Astrocyte (in vitro differentiated cells and primary cell): ENCODE data around the gene TMC8. TPM values are rescaled to one million over a fixed set of nuclear protein-coding genes. Genes with fewer than 3 reads are reported as not detected.
A peak's percentile ranks its signal among the peaks of the same experiment; 100 is the strongest.

Source experiments
- DNase-seq: peaks from one replicate; pipeline ENCODE4 v3.0.0-alpha.2; 2010; ENCODE audit warnings: low read depth
- FAIRE-seq: peaks from 2 replicates; lab custom pipeline; 2011; peaks lifted over from hg19 to GRCh38; lab: Jason Lieb, UNC
- H2AFZ ChIP-seq: 2 replicates; pipeline ENCODE4 v1.6.0; 2012; ENCODE audit warnings: low read depth, low read length, inconsistent platforms
- H3K27ac ChIP-seq: 2 replicates; pipeline ENCODE4 v1.5.1; 2011; ENCODE audit warnings: low read depth, low read length, inconsistent platforms
- H3K27me3 ChIP-seq: 2 replicates; pipeline ENCODE4 v1.6.0; 2011; ENCODE audit warnings: low read length, inconsistent platforms; ENCODE audit not compliant: insufficient read depth
- H3K36me3 ChIP-seq: 2 replicates; pipeline ENCODE4 v1.5.1; 2011; ENCODE audit warnings: low read length, inconsistent platforms; ENCODE audit not compliant: insufficient read depth
- H3K4me1 ChIP-seq: 2 replicates; pipeline ENCODE4 v1.5.1; 2011; ENCODE audit warnings: low read length, inconsistent platforms; ENCODE audit not compliant: insufficient read depth
- H3K4me2 ChIP-seq: 2 replicates; pipeline ENCODE4 v1.6.0; 2012; ENCODE audit warnings: low read length, inconsistent platforms
- H3K4me3 ChIP-seq: 2 replicates; pipeline ENCODE4 v1.5.1; 2011; ENCODE audit warnings: low read depth, mild to moderate bottlenecking, low read length, inconsistent platforms; ENCODE audit not compliant: insufficient read depth
- H3K79me2 ChIP-seq: 2 replicates; pipeline ENCODE4 v1.6.0; 2012; ENCODE audit warnings: mild to moderate bottlenecking, low read length, inconsistent platforms; ENCODE audit not compliant: insufficient read depth
- H3K9ac ChIP-seq: 2 replicates; pipeline ENCODE4 v1.6.0; 2012; ENCODE audit warnings: mild to moderate bottlenecking, low read length, inconsistent platforms
- H3K9me3 ChIP-seq: 2 replicates; pipeline ENCODE4 v1.5.1; 2012; ENCODE audit warnings: low read depth, mild to moderate bottlenecking, low read length, inconsistent platforms; ENCODE audit not compliant: insufficient read depth
- H4K20me1 ChIP-seq: 2 replicates; pipeline ENCODE4 v1.6.0; 2012; ENCODE audit warnings: low read length, inconsistent platforms; ENCODE audit not compliant: insufficient read depth
- H3K27ac Mint-ChIP-seq: one replicate; pipeline ENCODE4 v1.8.0; 2021; ENCODE audit warnings: mild to moderate bottlenecking, mixed read lengths; ENCODE audit not compliant: unreplicated experiment
- H3K27me3 Mint-ChIP-seq: one replicate; pipeline ENCODE4 v1.8.0; 2021; ENCODE audit warnings: low read depth, mixed read lengths; ENCODE audit not compliant: unreplicated experiment
- H3K36me3 Mint-ChIP-seq: one replicate; pipeline ENCODE4 v1.8.0; 2021; ENCODE audit warnings: low read depth, mixed read lengths; ENCODE audit not compliant: unreplicated experiment
- H3K4me1 Mint-ChIP-seq: one replicate; pipeline ENCODE4 v1.8.0; 2021; ENCODE audit warnings: low read depth, mixed read lengths; ENCODE audit not compliant: unreplicated experiment
- H3K4me3 Mint-ChIP-seq: one replicate; pipeline ENCODE4 v1.8.0; 2021; ENCODE audit warnings: mild to moderate bottlenecking, moderate library complexity, mixed read lengths; ENCODE audit not compliant: unreplicated experiment
- H3K9me3 Mint-ChIP-seq: one replicate; pipeline ENCODE4 v1.8.0; 2021; ENCODE audit warnings: mild to moderate bottlenecking, mixed read lengths; ENCODE audit not compliant: unreplicated experiment
- EZH2 ChIP-seq: IDR thresholded peaks from 2 replicates; pipeline ENCODE4 v1.6.1; 2012; ENCODE audit warnings: mild to moderate bottlenecking, low read length, inconsistent platforms; ENCODE audit not compliant: insufficient read depth
- total RNA-seq: library from RNA; stranded (reverse); gene quantifications from 2 replicates; pipeline ENCODE4 v1.2.1, GENCODE V29; 2021
- TF ChIP-seq, protein P1 (sequence below): IDR thresholded peaks from 2 replicates; pipeline ENCODE4 v1.5.1; 2011; ENCODE audit warnings: low read depth, mild to moderate bottlenecking, inconsistent platforms, low read length, moderate library complexity; ENCODE audit not compliant: insufficient read depth

The TMC8 gene
- total RNA-seq, 1 donor from 2014 or later: 0.27 TPM

DNA sequence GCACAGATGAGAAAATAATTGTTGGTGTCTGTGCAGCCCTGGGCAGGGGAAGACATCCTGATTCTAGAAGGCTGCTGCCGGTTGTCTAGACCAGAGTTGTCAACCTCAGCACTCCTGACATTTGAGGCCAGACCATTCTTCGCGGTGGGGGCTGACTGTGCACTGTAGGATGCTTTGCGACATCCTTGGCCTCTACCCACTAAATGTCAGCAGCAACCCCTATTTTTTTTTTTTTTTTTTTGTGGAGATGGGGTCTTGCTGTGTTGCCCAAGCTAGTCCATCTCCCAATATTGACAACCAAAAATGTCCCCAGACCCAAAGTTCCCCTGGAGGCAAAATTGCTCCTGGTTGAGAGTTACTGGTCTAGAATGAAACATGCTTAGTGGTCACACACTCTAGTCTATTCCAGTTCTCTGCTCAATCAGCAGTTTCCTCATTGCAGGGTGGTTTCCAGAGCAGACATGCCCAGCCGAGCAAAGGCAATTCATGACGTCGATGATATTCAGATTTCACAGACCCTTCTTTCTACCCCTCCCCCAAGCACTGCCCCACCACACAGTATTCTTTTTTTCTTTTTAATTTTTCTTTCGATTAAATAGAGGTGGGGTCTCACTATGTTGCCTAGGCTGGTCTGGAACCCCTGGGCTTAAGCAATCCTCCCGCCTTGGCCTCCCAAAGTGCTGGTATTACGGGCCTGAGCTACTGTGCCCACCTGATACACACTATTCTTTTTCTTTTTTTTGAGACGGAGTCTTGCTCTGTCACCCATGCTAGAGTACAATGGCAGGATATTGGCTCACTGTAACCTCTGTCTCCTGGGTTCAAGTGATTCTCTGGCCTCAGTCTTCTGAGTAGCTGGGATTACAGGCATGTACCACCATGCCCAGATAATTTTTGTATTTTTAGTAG is 24.6 kb downstream of the TMC8 start:
- no peak overlapping the region for H3K27ac Mint-ChIP-seq
- H3K27me3 ChIP-seq: no peaks in the 10 kb centered on the region
- H3K79me2 ChIP-seq: no peaks in the 10 kb centered on the region
- peaks cover 17% of the 10 kb centered on the region for H3K4me1 Mint-ChIP-seq
- no peak overlapping the region for H3K4me2 ChIP-seq
- no peak overlapping the region for H2AFZ ChIP-seq
- H4K20me1 ChIP-seq: no peaks in the 10 kb centered on the region
- FAIRE-seq (no peak), DNase-seq (no peak)
- H3K9me3 Mint-ChIP-seq: no peaks in the 10 kb centered on the region
- no peaks in the 10 kb centered on the region for H3K27me3 Mint-ChIP-seq
- no peak overlapping the region for H3K27ac ChIP-seq
- no peak overlapping the region for H3K4me3 Mint-ChIP-seq
- no peaks in the 10 kb centered on the region for H3K36me3 ChIP-seq
- no peak overlapping the region for H3K4me3 ChIP-seq
- TF ChIP-seq EZH2: no peak
- TF ChIP-seq, protein P1, sequence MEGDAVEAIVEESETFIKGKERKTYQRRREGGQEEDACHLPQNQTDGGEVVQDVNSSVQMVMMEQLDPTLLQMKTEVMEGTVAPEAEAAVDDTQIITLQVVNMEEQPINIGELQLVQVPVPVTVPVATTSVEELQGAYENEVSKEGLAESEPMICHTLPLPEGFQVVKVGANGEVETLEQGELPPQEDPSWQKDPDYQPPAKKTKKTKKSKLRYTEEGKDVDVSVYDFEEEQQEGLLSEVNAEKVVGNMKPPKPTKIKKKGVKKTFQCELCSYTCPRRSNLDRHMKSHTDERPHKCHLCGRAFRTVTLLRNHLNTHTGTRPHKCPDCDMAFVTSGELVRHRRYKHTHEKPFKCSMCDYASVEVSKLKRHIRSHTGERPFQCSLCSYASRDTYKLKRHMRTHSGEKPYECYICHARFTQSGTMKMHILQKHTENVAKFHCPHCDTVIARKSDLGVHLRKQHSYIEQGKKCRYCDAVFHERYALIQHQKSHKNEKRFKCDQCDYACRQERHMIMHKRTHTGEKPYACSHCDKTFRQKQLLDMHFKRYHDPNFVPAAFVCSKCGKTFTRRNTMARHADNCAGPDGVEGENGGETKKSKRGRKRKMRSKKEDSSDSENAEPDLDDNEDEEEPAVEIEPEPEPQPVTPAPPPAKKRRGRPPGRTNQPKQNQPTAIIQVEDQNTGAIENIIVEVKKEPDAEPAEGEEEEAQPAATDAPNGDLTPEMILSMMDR: no peak
- no peaks in the 10 kb centered on the region for H3K4me1 ChIP-seq
- no peaks in the 10 kb centered on the region for H3K9me3 ChIP-seq
- H3K9ac ChIP-seq: no peak overlapping the region
- no peaks in the 10 kb centered on the region for H3K36me3 Mint-ChIP-seq

DNA sequence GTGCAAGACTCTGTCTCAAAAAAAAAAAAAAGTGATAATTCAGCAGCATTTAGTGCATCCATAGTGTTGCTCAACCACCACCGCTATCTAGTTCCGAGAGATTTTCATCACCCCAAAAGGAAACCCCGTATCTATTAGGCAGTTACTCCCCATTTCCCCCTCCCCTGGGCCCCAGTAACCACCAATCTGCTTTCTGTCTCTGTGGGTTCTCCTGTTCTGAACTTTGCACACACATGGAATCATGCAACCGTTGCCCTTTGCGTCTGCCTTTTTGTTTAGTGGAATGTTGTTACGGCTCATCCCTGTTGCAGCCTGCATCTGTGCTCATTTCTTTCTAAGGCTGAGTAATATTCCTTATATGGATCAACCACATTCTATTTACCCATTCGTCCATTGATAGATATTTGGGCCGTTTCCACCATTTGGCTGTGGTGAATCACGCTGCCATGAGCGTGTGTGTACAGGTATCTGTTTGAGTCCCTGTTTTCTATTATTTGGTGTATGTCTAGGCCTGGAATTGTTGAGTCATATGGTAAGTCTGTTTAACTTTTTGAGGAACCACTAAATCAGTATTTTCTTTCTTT is 29.1 kb downstream of the TMC8 start:
- no peak overlapping the region for H3K27ac ChIP-seq
- H3K9me3 Mint-ChIP-seq: no peaks in the 10 kb centered on the region
- H3K36me3 Mint-ChIP-seq: no peaks in the 10 kb centered on the region
- H3K9me3 ChIP-seq: no peaks in the 10 kb centered on the region
- no peaks in the 10 kb centered on the region for H3K4me1 ChIP-seq
- no peak overlapping the region for H3K9ac ChIP-seq
- no peaks in the 10 kb centered on the region for H3K27me3 Mint-ChIP-seq
- H3K4me3 Mint-ChIP-seq: no peak overlapping the region
- no peaks in the 10 kb centered on the region for H4K20me1 ChIP-seq
- DNase-seq (peak; percentile 83), FAIRE-seq (no peak)
- no peak overlapping the region for H3K4me3 ChIP-seq
- H3K36me3 ChIP-seq: no peaks in the 10 kb centered on the region
- H3K4me1 Mint-ChIP-seq: peaks cover 8% of the 10 kb centered on the region
- no peak overlapping the region for H3K4me2 ChIP-seq
- H2AFZ ChIP-seq: no peak overlapping the region
- TF ChIP-seq, protein P1: no peak
- TF ChIP-seq EZH2: no peak
- no peak overlapping the region for H3K27ac Mint-ChIP-seq
- no peaks in the 10 kb centered on the region for H3K79me2 ChIP-seq
- no peaks in the 10 kb centered on the region for H3K27me3 ChIP-seq
